Smooth muscle cell (in vitro differentiated cells): ENCODE results near the gene LGR5. TPM values are rescaled to one million over a fixed set of nuclear protein-coding genes. Genes with fewer than 3 reads are reported as not detected.
"Not testable (repeated sequence)": the region's sequence is repeated elsewhere in the genome, so short reads cannot be mapped to it uniquely, and the experiment has no call there.

Experiments used
- DNase-seq: peaks from one replicate; lab custom pipeline; 2025; ENCODE audit not compliant: unreplicated experiment; lab: John Stamatoyannopoulos, UW
- H2AFZ ChIP-seq: fragments of 200-600 bp; sonication (generic); 2 replicates; pipeline ENCODE4 v1.6.0; 2016; ENCODE audit warnings: antibody characterized with exemption, low read depth, mild to moderate bottlenecking
- H3F3A ChIP-seq: fragments of 200-600 bp; sonication (generic); 2 replicates; pipeline ENCODE4 v1.6.0; 2017; ENCODE audit warnings: antibody characterized with exemption, low read depth
- H3K27ac ChIP-seq: fragments of 200-600 bp; sonication (generic); 2 replicates; pipeline ENCODE4 v1.5.1; 2016; ENCODE audit warnings: low read depth, mild to moderate bottlenecking
- H3K27me3 ChIP-seq: fragments of 200-600 bp; sonication (generic); 2 replicates; pipeline ENCODE4 v1.6.1; 2016; ENCODE audit warnings: low read depth, mild to moderate bottlenecking
- H3K36me3 ChIP-seq: fragments of 200-600 bp; sonication (generic); 2 replicates; pipeline ENCODE4 v1.5.1; 2016; ENCODE audit warnings: low read depth
- H3K4me1 ChIP-seq: fragments of 200-600 bp; sonication (generic); 2 replicates; pipeline ENCODE4 v1.5.1; 2016; ENCODE audit warnings: low read depth
- H3K4me2 ChIP-seq: fragments of 200-600 bp; sonication (generic); 2 replicates; pipeline ENCODE4 v1.6.0; 2016; ENCODE audit warnings: mild to moderate bottlenecking
- H3K4me3 ChIP-seq: fragments of 200-600 bp; sonication (generic); 2 replicates; pipeline ENCODE4 v1.5.1; 2016; ENCODE audit warnings: mild to moderate bottlenecking
- H3K79me2 ChIP-seq: fragments of 200-600 bp; sonication (generic); 2 replicates; pipeline ENCODE4 v1.6.0; 2016; ENCODE audit warnings: low read depth, mild to moderate bottlenecking
- H3K9ac ChIP-seq: fragments of 200-600 bp; sonication (generic); 2 replicates; pipeline ENCODE4 v1.6.0; 2016; ENCODE audit warnings: low read depth
- H3K9me3 ChIP-seq: fragments of 200-600 bp; sonication (generic); replicated peaks from 2 replicates; pipeline ENCODE4 v1.5.1; 2016; ENCODE audit warnings: low read depth
- H4K20me1 ChIP-seq: fragments of 200-600 bp; sonication (generic); 2 replicates; pipeline ENCODE4 v1.6.0; 2016; ENCODE audit warnings: low read depth
- CTCF ChIP-seq: fragments of 200-600 bp; sonication (generic); IDR thresholded peaks from 2 replicates; pipeline ENCODE4 v1.5.1; 2017; ENCODE audit warnings: borderline replicate concordance, mild to moderate bottlenecking, antibody characterized with exemption; ENCODE audit not compliant: insufficient read depth, poor library complexity, severe bottlenecking
- WGBS: methylation state at CpG from one replicate; pipeline ENCODE4 v1.1.7; 2016; ENCODE audit warnings: low lambda C conversion rate; 5-methylcytosine and 5-hydroxymethylcytosine counted together
- polyA plus RNA-seq: library from polyadenylated mRNA; unstranded; fragments of >200 nt; fragmentation: Nextera tagmentation; extraction: Ambion mirVana; gene quantifications from 2 replicates; pipeline ENCODE4 v1.2.1, GENCODE V29; 2016
- total RNA-seq: library from RNA; depleted of rRNA; stranded (reverse); fragments of >200 nt; gene quantifications from 2 replicates; pipeline ENCODE4 v1.2.3, GENCODE V29; 2014

The LGR5 gene
- total and polyA plus RNA-seq, 2 experiments from 2014 or later, result 0.30 to 0.54 TPM

- Histone ChIP-seq H4K20me1 (no peaks in the 10 kb centered on the region), H2AFZ (no peak overlapping the region), H3K27ac (no peak overlapping the region), H3K27me3 (no peaks in the 10 kb centered on the region), H3K4me2 (no peak overlapping the region), H3F3A (no peaks in the 10 kb centered on the region), H3K36me3 (no peaks in the 10 kb centered on the region), H3K9me3 (no peaks in the 10 kb centered on the region), H3K4me1 (no peaks in the 10 kb centered on the region), H3K9ac (no peak overlapping the region), H3K79me2 (no peaks in the 10 kb centered on the region), H3K4me3 (no peak overlapping the region)
- DNase-seq, result no peak
- WGBS, result 51% methylated on average over 3 of the region's 3 CpGs
- TF ChIP-seq CTCF, result no peak
Observed at GRCh38 chr12:71567537-71567936, 127.9 kb downstream of the LGR5 start.

GRCh38 chr12:71569885-71570284, 130.3 kb downstream of the LGR5 start:
- H4K20me1 ChIP-seq, H3K36me3 ChIP-seq, H3F3A ChIP-seq, DNase-seq, H3K27ac ChIP-seq, H3K4me1 ChIP-seq, H3K9me3 ChIP-seq, H3K4me3 ChIP-seq, H3K9ac ChIP-seq, H3K27me3 ChIP-seq, H3K4me2 ChIP-seq, H3K79me2 ChIP-seq, H2AFZ ChIP-seq: not testable (repeated sequence)
- WGBS, result 87% methylated on average over 6 of the region's 6 CpGs

GRCh38 chr12:71576496-71576895, 136.9 kb downstream of the LGR5 start:
- H3F3A ChIP-seq, result no peaks in the 10 kb centered on the region
- no peaks in the 10 kb centered on the region for H3K4me1 ChIP-seq
- no peak for DNase-seq
- H3K27me3 ChIP-seq, result no peaks in the 10 kb centered on the region
- peak overlapping the region; percentile 39 for H2AFZ ChIP-seq
- no peak overlapping the region for H3K4me2 ChIP-seq
- H3K4me3 ChIP-seq, result no peak overlapping the region
- no peak overlapping the region for H3K27ac ChIP-seq
- TF ChIP-seq CTCF, result no peak
- no peaks in the 10 kb centered on the region for H4K20me1 ChIP-seq
- H3K79me2 ChIP-seq, result no peaks in the 10 kb centered on the region
- H3K36me3 ChIP-seq, result no peaks in the 10 kb centered on the region
- H3K9me3 ChIP-seq, result no peaks in the 10 kb centered on the region
- WGBS, result 42% methylated on average over 3 of the region's 3 CpGs
- H3K9ac ChIP-seq, result no peak overlapping the region

GRCh38 chr12:71578694-71579258, 139.2 kb downstream of the LGR5 start:
- H4K20me1 ChIP-seq, result no peaks in the 10 kb centered on the region
- H3K9me3 ChIP-seq, result no peaks in the 10 kb centered on the region
- no peak overlapping the region for H3K4me3 ChIP-seq
- H3K27ac ChIP-seq, result peak overlapping the region; percentile 6
- H3K79me2 ChIP-seq, result no peaks in the 10 kb centered on the region
- no peaks in the 10 kb centered on the region for H3F3A ChIP-seq
- no peak overlapping the region for H2AFZ ChIP-seq
- no peaks in the 10 kb centered on the region for H3K27me3 ChIP-seq
- DNase-seq, result no peak
- 57% methylated on average over 5 of the region's 5 CpGs for WGBS
- TF ChIP-seq CTCF, result no peak
- no peak overlapping the region for H3K4me2 ChIP-seq
- no peaks in the 10 kb centered on the region for H3K36me3 ChIP-seq
- no peaks in the 10 kb centered on the region for H3K4me1 ChIP-seq
- H3K9ac ChIP-seq, result no peak overlapping the region
